C1 segment of cervical spinal cord (tissue), 14 donors: ENCODE results near the gene CHRM1.
A peak's percentile ranks its signal among the peaks of the same experiment; 100 is the strongest.
"Not testable (repeated sequence)": the region's sequence is repeated elsewhere in the genome, so short reads cannot be mapped to it uniquely, and the experiment has no call there.

Source experiments
- DNase-seq, 14 donors: peaks; one replicate each; lab custom pipeline; 2025; lab: John Stamatoyannopoulos, UW

CHRM1 gene

GRCh38 chr11:62879235-62879978 is 41.8 kb downstream of the CHRM1 start:
- peak in 10 of 14 donors; percentile 10 to 71 (median 30) for DNase-seq

GRCh38 chr11:62876712-62877111 is 44.5 kb downstream of the CHRM1 start:
- no peak for DNase-seq

GRCh38 chr11:62875698-62876478 is 45.3 kb downstream of the CHRM1 start:
- DNase-seq = no peak

GRCh38 chr11:62874851-62875250 is 46.3 kb downstream of the CHRM1 start:
- DNase-seq = no peak

GRCh38 chr11:62865635-62866034 is 55.5 kb downstream of the CHRM1 start:
- DNase-seq = no peak

GRCh38 chr11:62863687-62864335 is 57.4 kb downstream of the CHRM1 start:
- DNase-seq = no peak

GRCh38 chr11:62861564-62862192 is 59.5 kb downstream of the CHRM1 start:
- DNase-seq = not testable (repeated sequence)

GRCh38 chr11:62860835-62861563 is 60.2 kb downstream of the CHRM1 start:
- DNase-seq = no peak

- not testable (repeated sequence) for DNase-seq
Measured at GRCh38 chr11:62859281-62859703, 61.9 kb downstream of the CHRM1 start.
